ENCODE measurements around the gene DCAF4.
"Not testable (repeated sequence)": the region's sequence is repeated elsewhere in the genome, so short reads cannot be mapped to it uniquely, and the experiment has no call there.

DCAF4 gene

DNA sequence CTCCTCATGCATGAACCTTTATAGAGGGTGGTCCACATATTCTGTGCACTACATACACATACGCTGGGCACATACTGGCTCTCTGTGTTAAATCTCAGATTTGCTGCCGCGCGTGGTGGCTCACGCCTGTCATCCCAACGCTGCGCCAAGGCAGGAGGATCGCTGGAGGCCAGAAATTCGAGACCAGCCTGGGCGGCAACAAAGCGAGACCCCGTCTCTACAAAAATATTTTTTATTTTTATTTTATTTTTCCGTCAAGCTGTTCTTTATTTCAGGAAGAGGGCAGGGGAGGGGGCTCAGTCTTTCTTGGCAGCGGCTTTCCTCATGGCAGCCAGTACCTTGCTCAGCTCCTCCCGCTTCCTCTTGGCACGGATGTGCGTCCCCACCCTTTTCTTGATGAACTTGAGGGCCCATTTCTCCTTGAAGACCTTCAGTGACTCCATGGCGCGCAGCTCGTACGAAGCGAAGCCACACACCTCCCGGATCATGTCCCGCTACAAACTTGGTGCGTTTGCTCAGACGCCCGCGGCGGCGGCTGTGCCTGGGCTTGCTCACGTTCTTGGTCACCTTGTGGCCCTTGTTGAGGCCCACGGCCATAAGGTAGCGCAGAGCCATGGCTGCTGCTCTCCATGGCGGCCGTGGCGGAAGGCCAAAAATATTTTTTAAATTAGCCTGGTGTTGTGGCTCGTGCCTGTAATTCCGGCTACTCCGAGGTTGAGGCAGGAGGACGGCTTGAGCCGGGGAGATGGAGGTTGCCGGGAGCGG is 3.2 kb downstream of the DCAF4 start:
- DNase-seq (ENCODE audit: low read depth in 2 of 2, low spot score in 1 of 2), result no peak

DNA sequence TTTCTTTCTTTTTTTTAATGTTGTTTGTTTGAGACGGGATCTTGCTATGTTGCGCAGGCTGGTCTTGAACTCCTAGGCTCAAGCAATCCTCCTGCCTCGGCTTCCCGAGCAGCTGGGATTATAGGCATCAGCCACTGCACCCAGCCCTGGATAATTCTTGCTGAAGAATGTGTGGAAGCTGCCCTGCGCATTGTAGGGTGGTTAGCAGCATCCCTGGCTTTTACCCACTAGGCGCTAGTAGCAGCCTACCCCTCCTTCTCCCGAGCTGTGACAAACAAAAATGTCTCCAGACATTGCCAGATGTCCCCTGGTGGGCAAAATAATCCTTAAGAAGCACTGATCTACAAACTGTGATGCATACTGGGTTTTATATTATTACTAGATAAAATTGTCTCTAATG is 6.6 kb downstream of the DCAF4 start:
- DNase-seq (ENCODE audit: low read depth in 2 of 2, low spot score in 1 of 2), result no peak

DNA sequence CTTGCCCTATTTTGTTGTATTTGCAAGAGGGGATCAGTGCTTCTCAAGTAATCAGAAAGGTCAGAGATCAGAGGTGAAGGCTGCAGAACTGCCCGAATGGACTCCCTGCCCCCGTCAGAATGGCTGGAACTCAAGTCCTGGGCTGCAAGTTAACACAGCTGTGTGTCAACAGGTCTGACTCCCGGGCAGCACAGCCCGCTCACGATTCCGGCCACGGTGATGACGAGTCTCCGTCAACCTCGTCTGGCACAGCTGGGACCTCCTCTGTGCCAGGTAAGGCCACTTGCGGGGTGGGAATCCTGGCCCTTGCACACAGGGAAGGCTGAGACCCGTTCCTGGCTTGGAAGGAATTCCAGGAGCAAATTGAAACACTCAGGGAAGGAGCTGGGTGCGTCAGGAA is 13.4 kb downstream of the DCAF4 start:
- DNase-seq (ENCODE audit: low read depth in 2 of 2, low spot score in 1 of 2), result no peak

DNA sequence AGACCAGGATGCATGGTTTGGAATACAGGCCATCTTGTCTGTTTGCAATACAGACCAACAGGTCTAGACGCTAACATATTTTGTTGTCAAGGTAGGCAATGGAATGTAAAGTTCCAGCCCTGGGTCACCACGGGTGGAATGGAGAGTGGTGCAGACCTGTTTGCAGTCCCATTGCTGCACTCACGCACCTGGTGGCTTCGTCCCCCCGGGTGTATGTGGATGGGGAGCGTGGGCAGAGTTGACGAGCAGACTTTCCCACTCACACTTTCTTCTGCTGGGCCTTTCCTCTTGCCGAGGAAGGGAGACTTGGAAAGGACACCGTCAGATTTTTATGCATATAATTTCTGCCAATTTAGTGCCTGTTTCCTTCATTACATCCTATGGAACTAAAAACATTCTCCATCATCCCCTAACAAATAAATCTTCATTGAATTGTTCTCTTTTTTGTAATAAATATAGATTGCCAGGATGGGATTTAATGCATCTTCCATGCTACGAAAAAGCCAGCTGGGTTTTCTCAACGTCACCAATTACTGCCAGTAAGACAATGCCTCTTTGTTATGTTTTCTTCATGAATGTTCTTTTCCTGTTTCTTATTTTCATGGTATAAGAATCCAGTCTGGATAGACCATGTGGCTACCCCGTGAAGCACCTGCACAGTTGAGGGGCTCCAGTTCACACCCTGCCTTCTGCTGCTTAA is 15.2 kb downstream of the DCAF4 start:
- no peak for DNase-seq (ENCODE audit: low read depth in 2 of 2, low spot score in 1 of 2)

DNA sequence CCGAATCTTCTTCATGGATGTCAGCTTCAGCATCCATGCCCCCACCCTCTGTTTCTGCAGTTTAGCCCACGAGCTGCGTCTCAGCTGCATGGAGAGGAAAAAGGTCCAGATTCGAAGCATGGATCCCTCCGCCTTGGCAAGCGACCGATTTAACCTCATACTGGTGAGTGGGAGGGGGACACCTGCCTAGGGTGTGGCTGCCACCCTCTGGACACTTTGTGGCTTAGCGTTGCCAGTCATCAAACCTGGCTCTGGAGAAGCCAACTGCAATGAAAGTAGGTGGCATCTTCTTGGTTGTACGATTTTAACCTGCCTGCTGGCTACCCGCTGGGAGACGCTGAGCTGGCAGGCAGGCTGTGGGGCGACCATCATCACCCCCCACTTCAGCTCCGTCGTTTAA is 16.7 kb downstream of the DCAF4 start:
- no peak for DNase-seq (ENCODE audit: low read depth in 2 of 2, low spot score in 1 of 2)

DNA sequence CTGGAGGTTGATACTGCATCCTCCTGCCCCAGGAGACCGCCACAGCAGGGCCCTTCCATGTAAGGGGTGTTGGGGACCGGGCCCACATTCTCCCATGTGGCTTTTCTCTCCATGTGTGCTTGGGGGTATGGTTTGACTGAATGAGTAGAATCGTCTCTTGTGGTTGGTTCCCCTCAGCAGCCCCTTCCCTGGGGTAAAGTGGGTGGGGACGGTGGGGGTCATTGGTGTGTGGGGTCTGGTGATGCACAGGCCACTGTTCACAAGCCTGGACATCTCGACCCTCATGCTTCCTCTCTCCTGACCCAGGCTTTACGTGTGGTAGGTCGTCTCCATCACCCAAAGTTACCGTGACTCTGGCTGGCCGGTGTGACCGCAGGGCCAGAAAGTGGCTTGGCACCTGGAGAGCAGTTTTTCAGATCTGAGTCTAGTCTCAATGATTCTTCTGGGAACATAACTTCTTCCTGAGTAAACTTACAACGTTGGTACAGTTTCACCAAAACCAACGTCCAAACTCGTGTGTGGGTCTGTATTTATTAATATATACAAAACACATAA is 17.7 kb downstream of the DCAF4 start:
- no peak for DNase-seq (ENCODE audit: low read depth in 2 of 2, low spot score in 1 of 2)

DNA sequence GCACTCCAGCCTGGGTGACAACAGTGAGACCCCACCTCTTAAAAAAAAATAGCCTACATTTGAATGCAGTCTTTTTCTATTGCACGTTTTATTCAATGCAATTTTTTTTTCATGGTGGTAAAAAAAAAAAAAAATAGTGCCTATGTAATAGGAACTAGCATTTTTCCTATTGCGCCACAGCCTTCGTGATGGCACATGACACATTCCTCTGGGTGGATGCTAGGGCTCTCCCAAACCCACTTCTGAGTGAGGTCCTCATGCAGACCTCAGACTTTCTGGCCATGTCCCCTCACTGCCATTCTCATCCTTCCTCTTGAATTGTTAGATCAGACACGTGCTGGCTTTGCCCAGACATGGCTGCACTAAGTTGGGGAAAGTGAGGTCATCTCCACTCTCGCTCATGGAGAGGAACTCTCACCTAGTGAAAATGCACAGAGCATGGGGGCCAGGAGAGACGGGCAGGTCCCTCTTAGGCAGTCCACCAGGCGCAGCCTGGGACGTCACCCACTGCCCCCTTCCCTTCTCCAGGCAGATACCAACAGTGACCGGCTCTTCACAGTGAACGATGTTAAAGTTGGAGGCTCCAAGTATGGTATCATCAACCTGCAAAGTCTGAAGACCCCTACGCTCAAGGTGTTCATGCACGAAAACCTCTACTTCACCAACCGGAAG is 19.2 kb downstream of the DCAF4 start:
- DNase-seq (ENCODE audit: low read depth in 2 of 2, low spot score in 1 of 2), result no peak

DNA sequence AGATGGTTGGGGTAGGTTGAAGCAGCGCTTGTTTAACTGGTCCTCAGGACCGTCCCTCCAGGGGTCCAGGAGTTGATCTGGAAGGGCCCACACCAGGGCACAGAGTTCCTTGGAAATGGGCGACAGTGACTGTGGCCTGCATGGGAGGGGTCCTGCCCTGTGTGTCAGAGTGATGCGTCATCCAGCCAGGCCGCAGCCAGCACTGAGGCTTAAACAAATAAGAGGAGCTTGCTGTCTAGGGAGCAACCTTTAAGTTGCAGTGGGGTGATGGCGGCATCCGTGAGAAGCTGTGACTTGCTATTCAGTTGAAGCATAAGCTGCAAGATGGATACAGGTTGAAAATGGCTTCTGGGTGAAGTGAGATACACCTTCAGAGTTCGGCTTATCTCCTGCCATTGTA is 20.2 kb downstream of the DCAF4 start:
- DNase-seq (ENCODE audit: low read depth in 2 of 2, low spot score in 1 of 2), result no peak

DNA sequence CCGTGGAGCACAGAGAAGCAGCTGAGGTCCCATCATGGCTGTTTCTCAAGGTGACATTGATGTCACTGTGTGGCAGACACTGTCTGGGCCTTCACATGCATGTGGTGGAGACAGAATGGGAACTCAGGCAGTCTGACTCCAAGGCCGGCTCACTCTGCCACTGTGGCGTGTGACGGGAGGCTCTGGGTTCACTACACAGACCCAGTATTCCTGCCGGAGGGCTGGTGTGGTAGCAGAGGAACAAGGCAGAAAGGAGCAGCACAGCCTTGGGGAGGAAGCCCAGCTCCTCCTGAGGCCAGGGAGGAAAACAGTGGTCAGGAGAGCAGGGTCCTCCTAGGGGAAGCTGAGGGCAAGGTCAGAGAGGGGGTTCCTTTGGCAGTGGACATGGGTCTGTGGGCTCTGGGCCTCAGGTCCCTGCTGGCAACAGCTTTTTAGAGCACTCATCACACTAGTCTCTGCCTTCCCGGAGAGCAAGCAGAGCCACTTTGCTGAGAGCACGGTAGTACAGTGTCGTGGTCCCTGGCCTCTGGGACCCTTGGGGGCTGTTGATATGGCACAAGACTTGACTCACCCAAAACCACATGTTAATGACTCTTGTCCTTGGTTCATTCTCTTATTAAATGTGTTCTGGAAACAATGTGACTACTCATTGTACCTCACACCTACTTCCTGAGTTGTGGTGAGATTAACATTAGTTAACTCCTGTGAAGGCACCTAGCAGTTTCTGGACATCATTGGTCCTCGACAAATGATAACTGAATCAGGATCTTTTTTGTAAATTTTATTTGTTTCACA is 21.3 kb downstream of the DCAF4 start:
- DNase-seq (ENCODE audit: low read depth in 2 of 2, low spot score in 1 of 2), result no peak

DNA sequence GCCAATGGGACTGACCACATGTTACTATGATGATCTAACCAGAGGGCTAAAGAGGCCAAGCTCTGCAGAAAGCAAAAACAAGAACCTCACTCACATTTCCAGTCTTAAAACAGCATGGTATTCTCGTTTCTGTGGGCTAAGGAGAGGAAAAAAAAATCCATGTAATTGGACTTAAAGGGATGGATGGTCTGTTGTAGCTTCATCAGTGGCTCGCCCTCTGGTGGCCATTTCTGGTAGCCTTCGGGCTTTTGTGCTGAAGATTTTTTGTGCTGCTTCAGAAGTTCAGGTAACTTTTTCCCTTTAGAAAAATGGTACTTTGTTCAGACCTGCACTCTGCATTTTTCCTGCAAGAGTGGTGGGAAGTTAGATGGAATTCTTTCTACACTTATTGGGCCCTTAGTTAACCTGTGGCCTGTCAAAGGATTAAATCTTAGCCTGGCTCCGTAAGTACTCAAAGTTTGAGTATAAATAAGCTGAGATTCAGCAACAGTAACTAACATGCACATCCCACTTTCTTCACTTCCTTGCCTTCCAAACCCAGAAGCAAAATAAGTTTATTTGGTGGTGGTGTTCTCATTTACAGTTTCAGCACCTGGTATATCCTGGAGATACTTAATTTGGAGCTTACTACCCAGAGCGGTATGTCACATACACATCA is 22.3 kb downstream of the DCAF4 start:
- DNase-seq (ENCODE audit: low read depth in 2 of 2, low spot score in 1 of 2), result peak; percentile 24 to 51

DNA sequence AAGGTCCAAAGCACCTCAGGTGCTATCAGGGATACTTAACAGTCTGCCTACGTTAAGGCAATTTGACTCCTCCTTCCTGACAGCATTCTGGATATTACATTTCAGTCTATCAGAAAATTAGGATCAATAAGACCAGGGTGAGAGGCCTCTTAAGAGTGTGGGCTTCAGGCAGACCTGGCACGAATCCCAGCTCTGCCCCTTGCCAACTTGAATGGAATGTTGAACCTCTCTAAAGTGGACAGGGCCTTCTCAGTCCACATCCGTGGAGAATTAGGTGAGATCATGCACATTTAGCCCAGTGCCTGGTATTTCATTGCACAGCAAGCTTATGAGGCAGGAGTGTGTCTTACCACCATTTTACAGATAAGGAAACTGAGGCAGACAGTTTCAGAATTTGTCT is 25.9 kb downstream of the DCAF4 start:
- DNase-seq (ENCODE audit: low read depth in 2 of 2, low spot score in 1 of 2), result no peak

DNA sequence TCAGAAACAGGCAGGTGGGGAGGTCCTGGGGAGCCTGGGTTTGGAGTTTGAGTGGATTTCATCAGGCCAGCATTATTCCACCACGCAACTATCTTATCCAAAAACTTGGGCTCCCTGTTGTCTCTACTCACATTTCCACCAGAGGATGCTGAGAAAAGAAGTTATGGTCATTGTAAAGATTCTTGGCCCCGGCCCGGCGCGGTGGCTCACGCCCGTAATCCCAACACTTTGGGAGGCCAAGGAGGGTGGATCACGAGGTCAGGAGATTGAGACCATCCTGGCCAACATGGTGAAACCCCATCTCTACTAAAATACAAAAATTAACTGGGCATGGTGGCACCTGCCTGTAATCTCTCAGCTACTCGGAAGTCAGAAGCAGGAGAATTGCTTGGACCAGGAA is 30.5 kb downstream of the DCAF4 start:
- DNase-seq (ENCODE audit: low read depth in 2 of 2, low spot score in 1 of 2), result not testable (repeated sequence)

DNA sequence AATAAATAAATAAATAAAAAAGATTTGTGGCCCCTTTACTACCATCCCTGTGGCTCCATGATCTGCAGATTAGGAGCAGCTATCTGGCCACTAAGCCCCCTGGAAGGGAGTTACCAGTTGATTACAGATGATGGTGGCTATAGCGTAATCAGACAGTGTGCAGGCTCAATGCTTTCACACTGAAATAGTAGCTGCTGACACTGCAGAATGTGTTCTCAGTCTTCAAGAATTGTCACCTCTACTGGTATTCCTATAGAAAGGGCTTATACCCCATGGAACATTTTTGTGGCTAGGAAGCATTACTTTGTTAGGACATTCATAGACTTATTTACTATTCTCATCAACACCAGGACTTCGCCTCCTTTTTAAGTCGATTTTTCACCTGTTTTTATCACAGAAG is 30.9 kb downstream of the DCAF4 start:
- no peak for DNase-seq (ENCODE audit: low read depth in 2 of 2, low spot score in 1 of 2)

DNA sequence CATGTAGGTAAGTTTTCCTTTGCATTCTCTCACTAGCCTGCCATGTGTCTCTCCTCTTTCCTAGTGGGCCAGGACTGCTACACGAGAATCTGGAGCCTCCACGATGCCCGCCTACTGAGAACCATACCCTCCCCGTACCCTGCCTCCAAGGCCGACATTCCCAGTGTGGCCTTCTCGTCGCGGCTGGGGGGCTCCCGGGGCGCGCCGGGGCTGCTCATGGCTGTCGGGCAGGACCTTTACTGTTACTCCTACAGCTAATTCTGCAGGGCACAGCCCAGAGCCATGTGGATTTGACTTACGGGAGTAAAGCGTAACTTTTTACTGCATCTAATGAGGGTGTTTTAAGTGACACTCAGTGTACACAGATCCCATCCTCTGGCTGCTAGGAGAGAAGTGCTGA is 32.3 kb downstream of the DCAF4 start:
- DNase-seq (ENCODE audit: low read depth in 2 of 2, low spot score in 1 of 2), result no peak

DNA sequence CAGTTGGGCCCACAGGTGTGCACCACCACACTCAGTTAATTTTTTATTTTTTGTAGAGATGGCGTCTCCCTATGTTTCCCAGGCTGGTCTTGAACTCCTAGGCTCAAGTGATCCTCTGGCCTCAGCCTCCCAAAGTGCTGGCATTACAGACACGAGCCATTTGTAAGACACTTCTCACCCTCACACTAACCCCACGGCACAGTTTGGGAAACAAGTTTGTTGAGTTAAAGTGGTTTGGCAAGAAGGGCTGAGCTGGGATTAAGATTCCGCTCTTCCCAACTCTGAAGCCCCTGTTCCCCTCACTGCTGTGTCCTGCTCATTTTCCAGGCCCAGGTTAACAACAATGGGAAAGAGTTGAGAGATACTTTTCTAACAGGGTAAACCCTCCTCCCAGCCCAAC is 34.8 kb downstream of the DCAF4 start:
- not testable (repeated sequence) for DNase-seq (ENCODE audit: low read depth in 2 of 2, low spot score in 1 of 2)

DNA sequence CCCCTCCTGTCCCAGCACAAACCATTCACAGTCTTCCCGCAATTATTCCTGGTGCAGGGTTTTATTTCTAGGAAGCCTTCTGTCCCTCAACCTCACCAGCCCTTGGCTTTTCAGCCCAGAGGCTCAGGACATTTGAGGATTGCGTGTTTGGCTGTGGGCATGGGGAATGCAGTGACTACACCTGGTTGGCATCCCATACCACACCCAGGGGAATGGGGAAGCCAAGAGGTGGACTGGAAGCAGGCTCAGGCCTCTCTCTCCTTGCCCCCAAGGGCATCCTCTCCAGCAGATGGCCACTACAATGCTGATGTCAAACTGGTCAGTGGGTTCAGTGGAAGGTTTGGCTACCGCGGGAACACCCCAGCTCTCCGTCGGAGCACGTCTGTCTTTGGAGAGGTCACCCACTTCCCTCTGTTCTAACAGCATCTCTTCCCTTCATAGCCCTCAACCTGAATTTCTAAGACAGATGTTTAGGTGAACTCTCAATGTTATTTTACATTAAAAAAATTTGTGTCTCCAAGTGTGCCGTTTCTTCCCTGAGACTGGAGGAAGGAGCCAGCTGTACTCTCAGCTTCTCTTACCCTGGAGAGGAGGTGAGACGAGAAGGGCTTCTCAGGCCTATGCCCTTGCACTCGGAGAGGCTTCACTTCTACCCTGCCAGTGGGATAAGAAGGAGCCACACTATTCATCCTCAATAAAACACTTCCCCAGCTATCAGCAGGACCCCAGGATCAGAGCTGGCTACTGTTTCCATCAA is 35.5 kb downstream of the DCAF4 start:
- DNase-seq (ENCODE audit: low read depth in 2 of 2, low spot score in 1 of 2), result no peak

DNA sequence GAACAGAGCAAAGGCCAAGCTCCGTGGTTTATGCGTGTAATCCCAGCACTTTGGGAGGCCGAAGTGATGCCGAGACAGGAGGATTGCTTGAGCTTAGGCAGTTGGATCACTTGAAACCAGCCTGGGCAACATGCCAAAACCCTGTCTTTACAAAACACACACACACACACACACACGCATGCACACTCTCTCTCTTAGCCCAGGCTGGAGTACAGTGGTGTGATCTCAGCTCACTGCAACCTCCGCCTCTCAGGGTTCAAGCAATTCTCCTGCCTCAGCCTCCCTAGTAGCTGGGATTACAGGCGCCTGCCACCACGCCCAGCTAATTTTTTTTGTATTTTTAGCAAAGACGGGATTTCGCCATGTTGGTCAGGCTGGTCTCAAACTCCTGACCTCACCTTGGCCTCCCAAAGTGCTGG is 36.1 kb downstream of the DCAF4 start:
- not testable (repeated sequence) for DNase-seq (ENCODE audit: low read depth in 2 of 2, low spot score in 1 of 2)

DNA sequence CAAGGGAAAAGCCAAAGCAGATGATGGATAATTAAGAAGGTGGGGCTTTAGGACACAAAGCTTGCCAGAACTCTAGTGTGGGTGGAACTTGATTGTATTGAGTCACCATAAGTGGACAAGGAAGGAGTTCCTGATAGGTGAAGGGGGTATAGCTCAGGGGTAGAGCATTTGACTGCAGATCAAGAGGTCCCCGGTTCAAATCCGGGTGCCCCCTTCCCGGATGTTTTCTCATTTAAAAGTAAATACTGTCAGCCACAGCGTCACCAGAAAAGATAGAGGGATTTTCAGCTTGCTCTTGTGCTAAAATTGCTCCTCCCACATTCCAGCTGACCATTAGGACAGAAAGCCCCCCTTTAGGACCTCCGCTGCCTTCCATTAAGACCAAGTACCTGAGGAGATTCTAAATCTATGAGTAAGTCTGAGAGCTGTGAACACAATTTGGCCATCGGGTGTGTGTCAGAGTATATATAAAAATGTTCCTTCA is 36.6 kb downstream of the DCAF4 start:
- no peak for DNase-seq (ENCODE audit: low read depth in 2 of 2, low spot score in 1 of 2)

DNA sequence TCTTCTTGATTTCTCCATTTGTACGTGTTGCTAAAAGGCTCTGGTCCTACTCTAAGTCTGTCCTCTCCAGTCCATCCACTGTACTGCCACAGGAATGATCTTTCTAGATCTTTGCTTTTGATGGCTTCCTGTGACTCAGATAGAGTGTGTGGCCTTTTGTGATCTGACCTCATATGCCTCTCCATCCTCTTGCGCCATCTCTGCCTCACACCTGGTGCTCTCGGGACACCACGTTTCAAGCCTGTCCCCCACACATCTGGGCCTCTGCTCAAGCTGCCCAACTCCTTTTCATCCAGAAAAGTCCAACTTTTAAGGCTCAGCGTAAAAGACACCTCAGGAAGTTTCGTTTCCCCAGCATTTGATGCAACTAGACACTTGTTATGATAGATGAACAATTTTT is 39.0 kb downstream of the DCAF4 start:
- DNase-seq (ENCODE audit: low read depth in 2 of 2, low spot score in 1 of 2), result no peak

DNA sequence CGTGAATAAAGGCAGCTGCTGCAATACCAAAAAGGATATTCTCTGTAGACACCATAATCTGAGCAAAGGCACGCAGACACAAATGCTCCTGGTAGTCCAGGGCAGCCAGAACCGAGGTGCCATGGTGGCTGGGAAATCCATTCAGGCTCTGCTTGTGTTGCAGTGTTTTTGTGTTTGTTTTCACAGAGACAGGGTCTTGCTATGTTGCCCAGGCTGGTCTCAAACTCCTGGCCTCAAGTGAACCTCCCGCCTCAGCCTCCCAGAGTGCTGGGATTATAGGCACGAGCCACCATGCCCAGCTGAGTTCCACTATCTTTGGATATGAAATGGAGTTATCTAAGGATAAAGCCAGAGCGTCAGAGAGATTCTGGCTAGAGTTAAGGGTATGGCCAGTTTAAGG is 39.8 kb downstream of the DCAF4 start:
- no peak for DNase-seq (ENCODE audit: low read depth in 2 of 2, low spot score in 1 of 2)
